WERI-Rb-1 (cell line): Measurements from ENCODE around the gene DEFB124.

Source experiments
- DNase-seq: peaks from one replicate; pipeline ENCODE4 v3.0.0-alpha.2; 2020
- H3K27ac ChIP-seq: fragments of 250-450 bp; sonication (Bioruptor Pico); 2 replicates; pipeline ENCODE4 v1.5.1; 2020; ENCODE audit warnings: mild to moderate bottlenecking, moderate library complexity
- H3K27me3 ChIP-seq: fragments of 250-450 bp; sonication (Bioruptor Pico); 2 replicates; pipeline ENCODE4 v1.5.1; 2021; ENCODE audit warnings: mild to moderate bottlenecking, low read depth, moderate library complexity; ENCODE audit not compliant: insufficient read depth, severe bottlenecking
- H3K36me3 ChIP-seq: fragments of 250-450 bp; sonication (Bioruptor Pico); 2 replicates; pipeline ENCODE4 v1.5.1; 2020; ENCODE audit warnings: mild to moderate bottlenecking, moderate library complexity
- H3K4me3 ChIP-seq: 2 replicates; pipeline ENCODE4 v1.5.1; 2011; ENCODE audit warnings: low read depth, mild to moderate bottlenecking, control low read depth, low read length
- H3K9me3 ChIP-seq: fragments of 250-450 bp; sonication (Bioruptor Pico); 2 replicates; pipeline ENCODE4 v1.5.1; 2021; ENCODE audit warnings: mild to moderate bottlenecking, moderate library complexity; ENCODE audit not compliant: severe bottlenecking
- CTCF ChIP-seq: IDR thresholded peaks from 2 replicates; pipeline ENCODE4 v1.5.1; 2011; ENCODE audit warnings: low read depth, mild to moderate bottlenecking, control low read depth, inconsistent platforms, low read length

The DEFB124 gene

DNA sequence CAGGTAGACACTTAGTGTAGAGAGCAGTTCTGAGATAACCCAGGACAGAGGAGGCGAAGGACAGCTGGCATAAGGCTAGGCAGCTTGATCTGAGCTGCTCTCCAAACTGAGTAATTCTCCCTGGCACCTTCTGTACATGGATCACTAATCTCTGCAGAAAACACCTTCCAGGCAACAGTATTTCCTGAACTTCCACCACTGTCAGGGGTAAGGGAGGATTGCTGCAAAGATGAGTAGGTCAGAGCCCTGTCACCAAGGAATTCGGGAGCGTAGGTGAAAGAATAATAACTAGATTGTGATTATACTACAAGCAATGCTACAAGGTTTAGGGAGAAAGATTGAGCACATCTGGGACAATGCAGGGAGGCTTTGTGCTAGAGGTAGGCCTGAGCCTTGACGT, 41.2 kb upstream of the DEFB124 start:
- TF ChIP-seq CTCF = no peak
- peaks cover 37% of the 10 kb centered on the region for H3K36me3 ChIP-seq
- no peaks in the 10 kb centered on the region for H3K27me3 ChIP-seq
- no peaks in the 10 kb centered on the region for H3K9me3 ChIP-seq
- H3K27ac ChIP-seq = no peak overlapping the region
- no peak overlapping the region for H3K4me3 ChIP-seq
- DNase-seq = no peak

DNA sequence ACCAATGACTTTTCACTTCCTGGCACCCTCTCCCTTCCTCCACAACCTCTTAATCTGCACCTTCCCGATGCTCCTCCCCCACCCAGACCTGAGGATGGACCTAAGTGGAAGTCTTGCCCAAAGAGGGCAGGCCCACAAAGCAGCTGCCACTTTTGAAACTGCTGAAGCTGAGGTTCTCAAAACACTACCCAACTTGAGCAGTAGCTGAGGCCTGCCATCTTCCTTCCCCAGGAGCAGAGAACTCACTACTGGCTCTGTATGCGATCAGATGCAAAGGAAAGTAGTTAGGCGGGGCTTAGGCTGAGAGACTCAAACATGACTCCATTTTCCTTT, 40.8 kb upstream of the DEFB124 start:
- Histone ChIP-seq H3K36me3 (peaks cover 33% of the 10 kb centered on the region), H3K27ac (no peak overlapping the region; the same call in 1 of the 2 replicates), H3K9me3 (no peaks in the 10 kb centered on the region), H3K4me3 (no peak overlapping the region), H3K27me3 (no peaks in the 10 kb centered on the region)
- no peak for DNase-seq
- no peak for TF ChIP-seq CTCF

DNA sequence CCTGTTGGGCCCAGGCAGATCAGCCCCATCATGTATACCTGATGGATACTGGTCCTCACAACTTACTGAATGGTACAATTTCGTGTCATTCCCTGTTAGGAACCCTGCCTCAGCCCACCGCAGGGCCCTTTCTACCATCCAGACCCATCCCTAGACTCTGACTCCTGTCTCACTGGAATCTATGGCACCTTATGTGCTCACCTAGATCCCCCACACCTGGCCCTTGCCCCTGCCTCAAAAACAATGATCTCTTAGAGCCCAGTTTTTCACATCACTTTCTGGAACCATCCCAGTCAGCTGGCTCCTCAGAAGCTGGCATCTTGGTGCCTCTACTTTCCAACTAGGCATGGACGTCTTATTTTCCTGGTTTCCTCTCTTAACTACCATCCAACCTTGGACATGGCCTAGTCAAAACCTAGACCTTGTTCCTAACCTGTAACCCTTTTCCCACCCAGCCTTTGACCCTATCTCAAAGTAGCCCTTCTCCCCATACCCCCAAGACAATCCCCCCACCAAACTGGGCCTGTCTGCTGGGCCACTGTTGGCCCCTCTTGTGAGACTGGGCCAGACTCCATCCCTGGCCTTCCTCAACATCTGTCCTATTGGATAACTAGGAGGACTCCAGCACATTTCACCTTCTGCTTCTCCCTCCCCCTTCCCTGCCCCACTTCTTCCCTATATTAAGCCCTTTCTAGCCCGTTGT, 40.3 kb upstream of the DEFB124 start:
- H3K27ac ChIP-seq = peak overlapping the region; percentile 85
- no peaks in the 10 kb centered on the region for H3K9me3 ChIP-seq
- H3K4me3 ChIP-seq = peak overlapping the region; percentile 86
- peaks cover 32% of the 10 kb centered on the region for H3K36me3 ChIP-seq
- H3K27me3 ChIP-seq = no peaks in the 10 kb centered on the region
- no peak for DNase-seq
- TF ChIP-seq CTCF = no peak

DNA sequence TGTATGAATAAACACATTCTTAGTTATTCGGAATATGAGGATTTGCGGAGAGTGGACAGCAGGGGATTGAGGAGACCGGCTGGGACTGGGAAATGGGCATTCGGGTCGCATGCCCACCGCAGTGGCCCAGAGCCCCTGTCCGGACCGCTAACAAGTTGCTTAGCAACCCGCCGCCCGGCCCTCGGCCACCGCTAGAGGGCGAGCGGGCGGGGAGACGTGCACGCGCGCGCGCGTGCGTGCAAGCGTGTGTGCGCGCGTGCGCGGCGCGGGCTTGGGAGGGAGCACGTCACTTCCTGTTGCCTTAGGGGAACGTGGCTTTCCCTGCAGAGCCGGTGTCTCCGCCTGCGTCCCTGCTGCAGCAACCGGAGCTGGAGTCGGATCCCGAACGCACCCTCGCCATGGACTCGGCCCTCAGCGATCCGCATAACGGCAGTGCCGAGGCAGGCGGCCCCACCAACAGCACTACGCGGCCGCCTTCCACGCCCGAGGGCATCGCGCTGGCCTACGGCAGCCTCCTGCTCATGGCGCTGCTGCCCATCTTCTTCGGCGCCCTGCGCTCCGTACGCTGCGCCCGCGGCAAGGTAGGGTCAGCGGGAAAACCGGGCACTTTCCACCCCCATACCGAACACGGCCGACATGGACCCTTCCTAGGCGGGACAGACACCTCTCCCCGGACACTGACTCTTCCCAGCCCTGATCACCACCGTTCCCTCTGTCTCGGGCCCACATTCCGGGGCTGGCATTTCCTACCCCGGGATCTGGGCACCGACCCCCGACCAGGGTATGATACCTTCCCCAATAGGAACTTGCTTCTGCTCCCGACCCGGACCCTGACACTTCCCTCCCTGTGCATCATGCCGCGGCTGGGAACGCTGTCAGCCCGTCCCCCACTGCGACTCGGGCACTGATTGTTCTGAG, 39.5 kb upstream of the DEFB124 start, which contains the start of gene HM13:
Gene HM13, plus strand, starts transcription at position 289 of the 918 bp plus-strand sequence. Its CDS starts 110 bp downstream, at position 399.
- Histone ChIP-seq H3K27ac (peak within 1 kb of the TSS; percentile 85), H3K4me3 (peak within 1 kb of the TSS; percentile 86), H3K9me3 (no peaks in the 10 kb centered on the region), H3K27me3 (no peaks in the 10 kb centered on the region), H3K36me3 (peaks cover 32% of the 10 kb centered on the region)
- DNase-seq = peak; percentile 90
- TF ChIP-seq CTCF = peak; percentile 96

DNA sequence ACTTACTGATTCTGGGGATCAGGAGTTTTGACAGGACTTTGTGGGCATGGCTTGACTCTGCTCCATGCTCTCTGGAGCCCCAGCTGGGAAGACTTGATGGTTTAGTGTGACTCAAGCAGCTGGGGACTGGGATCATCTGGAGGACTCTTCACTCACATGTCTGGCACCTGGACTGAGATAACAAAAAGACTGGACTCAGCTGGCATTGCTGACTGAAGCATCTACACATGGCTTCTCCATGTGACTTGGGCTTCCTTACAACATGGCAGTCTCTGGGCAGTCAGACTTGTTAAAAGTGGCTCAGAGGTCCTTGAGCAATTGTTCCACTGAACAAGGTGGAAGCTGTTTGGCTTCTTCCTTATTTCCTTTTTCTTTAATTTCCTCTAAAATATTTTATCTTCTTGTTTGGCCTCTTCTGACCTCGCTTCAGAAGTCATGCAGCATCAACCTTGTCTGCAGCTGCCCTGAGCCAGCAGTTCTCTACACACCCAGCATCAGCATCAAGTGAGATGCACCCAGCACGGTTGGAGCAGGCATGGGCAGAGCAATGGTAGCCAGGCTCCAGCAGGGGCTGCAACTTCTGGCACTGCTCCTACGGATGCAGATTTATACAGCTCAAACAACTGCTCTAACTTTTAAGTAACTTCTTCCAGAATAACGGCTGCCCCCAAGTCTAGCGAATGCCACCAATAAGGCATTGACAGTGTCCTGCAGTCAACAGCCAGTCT, 33.8 kb upstream of the DEFB124 start:
- no peak for TF ChIP-seq CTCF
- Histone ChIP-seq H3K9me3 (no peaks in the 10 kb centered on the region), H3K27me3 (no peaks in the 10 kb centered on the region), H3K36me3 (no peaks in the 10 kb centered on the region), H3K27ac (no peak overlapping the region), H3K4me3 (no peak overlapping the region)
- DNase-seq = no peak
